Posterior vena cava (tissue), 2 donors: Measurements from ENCODE around the gene RDH12. TPM values are rescaled to one million over a fixed set of nuclear protein-coding genes. Genes with fewer than 3 reads are reported as not detected.
A peak's percentile ranks its signal among the peaks of the same experiment; 100 is the strongest.
"Not testable (repeated sequence)": the region's sequence is repeated elsewhere in the genome, so short reads cannot be mapped to it uniquely, and the experiment has no call there.

Experiments used
- DNase-seq: peaks from one replicate; pipeline ENCODE4 v3.0.0-alpha.2; 2020; ENCODE audit warnings: low spot score
- intact Hi-C, 2 donors: fragments of 100-400 bp; cut with DNase I; formaldehyde crosslinking; loops; one replicate each; pipeline versions ENCODE4 v1.14.1 to v1.14.2; 2022 to 2023
- total RNA-seq, 2 donors: library from RNA; stranded (reverse); fragmentation: NEBNext Ultra II Directional; extraction: Animal tissue kit (Norgen Biotek cat#: 25700); gene quantifications; one replicate each; pipeline ENCODE4 v1.2.1, GENCODE V29; 2021
- donor health status: DM: yes; HTN: yes; CAD: no.
- donor health status: DM: yes; HTN: yes; CAD: no.

Gene RDH12
- total RNA-seq, 2 donors from 2014 or later, result 0.23 TPM; not detected in 1

- DNase-seq, result no peak
- intact Hi-C loops, result no loop called here
These were observed 3.5 kb upstream of the RDH12 start for GRCh38 chr14:67698179-67698578.

- no peak for DNase-seq
- intact Hi-C loops, result loop anchor here in 1 of 2 donors (10.0 kb wide), 1 partner anchor 119 kb away; no protein-coding TSS in a partner anchor
These were observed 2.3 kb downstream of the RDH12 start for GRCh38 chr14:67703997-67704396.

GRCh38 chr14:67704484-67705089 lies 2.9 kb downstream of the RDH12 start:
- intact Hi-C loops, result loop anchor here in 1 of 2 donors (10.0 kb wide), 1 partner anchor 120 kb away; no protein-coding TSS in a partner anchor
- DNase-seq, result no peak

- no peak for DNase-seq
- intact Hi-C loops, result loop anchor here in 1 of 2 donors (10.0 kb wide), 1 partner anchor 120 kb away; no protein-coding TSS in a partner anchor
These were observed 3.5 kb downstream of the RDH12 start for GRCh38 chr14:67705211-67705610.

GRCh38 chr14:67709346-67709745 lies 7.7 kb downstream of the RDH12 start:
- intact Hi-C loops, result loop anchor here in 1 of 2 donors (10.0 kb wide), 1 partner anchor 125 kb away; no protein-coding TSS in a partner anchor
- DNase-seq, result not testable (repeated sequence)

GRCh38 chr14:67709796-67710195 lies 8.1 kb downstream of the RDH12 start:
- intact Hi-C loops, result loop anchor here in 1 of 2 donors (10.0 kb wide), 1 partner anchor 125 kb away; no protein-coding TSS in a partner anchor
- not testable (repeated sequence) for DNase-seq

GRCh38 chr14:67710209-67710608 lies 8.5 kb downstream of the RDH12 start:
- DNase-seq, result no peak
- intact Hi-C loops, result no loop called here

GRCh38 chr14:67717048-67717447 lies 15.4 kb downstream of the RDH12 start:
- intact Hi-C loops, result no loop called here
- no peak for DNase-seq

- DNase-seq, result no peak
- intact Hi-C loops, result no loop called here
These were observed 16.6 kb downstream of the RDH12 start for GRCh38 chr14:67718265-67718664.

GRCh38 chr14:67719385-67719784 lies 17.7 kb downstream of the RDH12 start:
- intact Hi-C loops, DNase-seq: not testable (repeated sequence)

GRCh38 chr14:67719866-67720265 lies 18.2 kb downstream of the RDH12 start:
- intact Hi-C loops, result no loop called here
- DNase-seq, result no peak

GRCh38 chr14:67721875-67722274 lies 20.2 kb downstream of the RDH12 start:
- DNase-seq, result no peak
- intact Hi-C loops, result no loop called here

GRCh38 chr14:67722293-67722692 lies 20.6 kb downstream of the RDH12 start:
- DNase-seq, result peak; percentile 88
- intact Hi-C loops, result no loop called here

- DNase-seq, result no peak
- intact Hi-C loops, result no loop called here
These were observed 23.5 kb downstream of the RDH12 start for GRCh38 chr14:67725171-67725570.

GRCh38 chr14:67727361-67727760 lies 25.7 kb downstream of the RDH12 start:
- no peak for DNase-seq
- intact Hi-C loops, result no loop called here

- DNase-seq, result no peak
- intact Hi-C loops, result no loop called here
These were observed 26.6 kb downstream of the RDH12 start for GRCh38 chr14:67728258-67728657.

- intact Hi-C loops, result no loop called here
- DNase-seq, result no peak
These were observed 27.6 kb downstream of the RDH12 start for GRCh38 chr14:67729072-67729885.

- intact Hi-C loops, result no loop called here
- no peak for DNase-seq
These were observed 31.9 kb downstream of the RDH12 start for GRCh38 chr14:67733616-67734015.

- intact Hi-C loops, result no loop called here
These were observed 33.0 kb downstream of the RDH12 start for GRCh38 chr14:67734675-67735074.

GRCh38 chr14:67735336-67736147 lies 33.9 kb downstream of the RDH12 start:
- intact Hi-C loops, result no loop called here
- DNase-seq, result no peak

More at GRCh38 chr14:67734675-67735074, 33.0 kb downstream of the RDH12 start:
- DNase-seq, result no peak
